HFF-Myc (cell line): ENCODE measurements around the gene ASNSD1.

Experiments used
- DNase-seq: peaks from one replicate; pipeline ENCODE4 v3.0.0-alpha.2; 2011; ENCODE audit warnings: low read depth; ENCODE audit errors: extremely low read depth
- H3K4me3 ChIP-seq: replicated peaks from 2 replicates; pipeline ENCODE4 v1.5.1; 2011; ENCODE audit warnings: low read depth, mild to moderate bottlenecking, control low read depth, low read length
- CTCF ChIP-seq: IDR thresholded peaks from 2 replicates; pipeline ENCODE4 v1.5.1; 2012; ENCODE audit warnings: mild to moderate bottlenecking, low read depth, low read length, control low read depth; ENCODE audit errors: missing control alignments

Gene ASNSD1

GRCh38 chr2:189673661-189674373 lies 12.6 kb downstream of the ASNSD1 start:
- no peak for TF ChIP-seq CTCF
- H3K4me3 ChIP-seq = peak overlapping the region; percentile 54
- DNase-seq = no peak

- peak within 1 kb of the TSS; percentile 54 for H3K4me3 ChIP-seq
- DNase-seq = peak; percentile 53
- TF ChIP-seq CTCF = peak; percentile 78
These were observed 13.3 kb downstream of the ASNSD1 start, which contains the start of gene ANKAR for GRCh38 chr2:189674374-189675112. ANKAR (plus strand) TSS chr2:189674670; CDS start chr2:189676491, 1,821 bp downstream.

- no peak for DNase-seq
- no peak overlapping the region for H3K4me3 ChIP-seq
- TF ChIP-seq CTCF = no peak
These were observed 15.2 kb downstream of the ASNSD1 start for GRCh38 chr2:189676471-189676870.

GRCh38 chr2:189679226-189679625 lies 18.0 kb downstream of the ASNSD1 start:
- TF ChIP-seq CTCF = no peak
- no peak for DNase-seq
- no peak overlapping the region for H3K4me3 ChIP-seq

GRCh38 chr2:189681203-189681602 lies 19.9 kb downstream of the ASNSD1 start:
- DNase-seq = no peak
- no peak for TF ChIP-seq CTCF

GRCh38 chr2:189681903-189682302 lies 20.6 kb downstream of the ASNSD1 start:
- H3K4me3 ChIP-seq = no peak overlapping the region
- no peak for TF ChIP-seq CTCF
- DNase-seq = no peak

More at GRCh38 chr2:189681203-189681602, 19.9 kb downstream of the ASNSD1 start:
- no peak overlapping the region for H3K4me3 ChIP-seq
